Endothelial cell (in vitro differentiated cells): Measurements from ENCODE around the gene ATRNL1. TPM values are rescaled to one million over a fixed set of nuclear protein-coding genes. Genes with fewer than 3 reads are reported as not detected.

ENCODE experiments used
- DNase-seq: peaks from one replicate; pipeline ENCODE4 v3.0.0; 2021; ENCODE audit warnings: low spot score
- H3K27ac Mint-ChIP-seq: one replicate; pipeline ENCODE4 v1.8.0; 2021; ENCODE audit warnings: mixed read lengths, inconsistent platforms; ENCODE audit not compliant: unreplicated experiment
- H3K27me3 Mint-ChIP-seq: one replicate; pipeline ENCODE4 v1.8.0; 2021; ENCODE audit warnings: mild to moderate bottlenecking, moderate library complexity, mixed read lengths, inconsistent platforms; ENCODE audit not compliant: unreplicated experiment
- H3K36me3 Mint-ChIP-seq: one replicate; pipeline ENCODE4 v1.8.0; 2021; ENCODE audit warnings: mild to moderate bottlenecking, low read depth, mixed read lengths, inconsistent platforms; ENCODE audit not compliant: unreplicated experiment
- H3K4me1 Mint-ChIP-seq: one replicate; pipeline ENCODE4 v1.8.0; 2021; ENCODE audit warnings: mild to moderate bottlenecking, mixed read lengths, inconsistent platforms; ENCODE audit not compliant: unreplicated experiment
- H3K4me3 Mint-ChIP-seq: one replicate; pipeline ENCODE4 v1.8.0; 2021; ENCODE audit warnings: mild to moderate bottlenecking, mixed read lengths, inconsistent platforms; ENCODE audit not compliant: unreplicated experiment
- H3K9me3 Mint-ChIP-seq: one replicate; pipeline ENCODE4 v1.8.0; 2021; ENCODE audit warnings: mixed read lengths, inconsistent platforms; ENCODE audit not compliant: unreplicated experiment
- total RNA-seq: library from RNA; stranded (reverse); fragmentation: NEBNext Ultra II Directional; extraction: Animal tissue kit (Norgen Biotek cat#: 25700); gene quantifications from one replicate; pipeline ENCODE4 v1.2.1, GENCODE V29; 2021; ENCODE audit not compliant: unreplicated experiment
- TF ChIP-seq, protein P1 (sequence below): fragments of 200-600 bp; sonication (generic); IDR thresholded peaks from one replicate; pipeline ENCODE4 v1.5.0; 2021; ENCODE audit warnings: antibody characterized with exemption; ENCODE audit not compliant: unreplicated experiment

ATRNL1 gene
- total RNA-seq, 1 donor from 2014 or later: 32.5 TPM

- no peaks in the 10 kb centered on the region for H3K27me3 Mint-ChIP-seq
- TF ChIP-seq, protein P1, sequence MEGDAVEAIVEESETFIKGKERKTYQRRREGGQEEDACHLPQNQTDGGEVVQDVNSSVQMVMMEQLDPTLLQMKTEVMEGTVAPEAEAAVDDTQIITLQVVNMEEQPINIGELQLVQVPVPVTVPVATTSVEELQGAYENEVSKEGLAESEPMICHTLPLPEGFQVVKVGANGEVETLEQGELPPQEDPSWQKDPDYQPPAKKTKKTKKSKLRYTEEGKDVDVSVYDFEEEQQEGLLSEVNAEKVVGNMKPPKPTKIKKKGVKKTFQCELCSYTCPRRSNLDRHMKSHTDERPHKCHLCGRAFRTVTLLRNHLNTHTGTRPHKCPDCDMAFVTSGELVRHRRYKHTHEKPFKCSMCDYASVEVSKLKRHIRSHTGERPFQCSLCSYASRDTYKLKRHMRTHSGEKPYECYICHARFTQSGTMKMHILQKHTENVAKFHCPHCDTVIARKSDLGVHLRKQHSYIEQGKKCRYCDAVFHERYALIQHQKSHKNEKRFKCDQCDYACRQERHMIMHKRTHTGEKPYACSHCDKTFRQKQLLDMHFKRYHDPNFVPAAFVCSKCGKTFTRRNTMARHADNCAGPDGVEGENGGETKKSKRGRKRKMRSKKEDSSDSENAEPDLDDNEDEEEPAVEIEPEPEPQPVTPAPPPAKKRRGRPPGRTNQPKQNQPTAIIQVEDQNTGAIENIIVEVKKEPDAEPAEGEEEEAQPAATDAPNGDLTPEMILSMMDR: no peak
Measured at GRCh38 chr10:115831016-115831415, 737.9 kb downstream of the ATRNL1 start.

DNA sequence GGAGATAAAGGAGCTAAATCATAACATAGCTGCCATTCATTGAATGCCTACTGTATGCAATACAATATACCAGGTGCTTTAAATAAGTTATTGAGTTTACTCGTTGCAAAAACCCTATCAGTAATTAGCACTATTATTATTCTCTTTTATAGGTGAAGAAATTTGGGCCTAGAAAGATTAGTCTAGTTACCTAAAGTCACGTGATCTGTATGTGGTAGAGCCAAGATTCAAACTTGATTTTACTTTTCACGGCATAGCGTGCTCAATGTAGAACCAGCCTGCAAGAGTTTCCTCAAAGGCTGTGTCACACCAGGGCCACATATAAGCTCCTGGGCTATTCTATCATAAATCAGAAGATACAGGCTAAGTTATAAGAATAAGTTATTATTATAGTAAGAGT is 740.0 kb downstream of the ATRNL1 start:
- TF ChIP-seq, protein P1: no peak
- no peak for DNase-seq
- Mint-ChIP-seq H3K27ac (no peak overlapping the region), H3K36me3 (no peaks in the 10 kb centered on the region), H3K27me3 (no peaks in the 10 kb centered on the region), H3K4me1 (no peaks in the 10 kb centered on the region), H3K9me3 (no peaks in the 10 kb centered on the region), H3K4me3 (no peak overlapping the region)

More at GRCh38 chr10:115831016-115831415, 737.9 kb downstream of the ATRNL1 start:
- H3K27ac Mint-ChIP-seq: no peak overlapping the region
- H3K36me3 Mint-ChIP-seq: no peaks in the 10 kb centered on the region
- no peaks in the 10 kb centered on the region for H3K9me3 Mint-ChIP-seq
- no peak for DNase-seq
- no peaks in the 10 kb centered on the region for H3K4me1 Mint-ChIP-seq
- no peak overlapping the region for H3K4me3 Mint-ChIP-seq

GRCh38 chr10:115844591-115844990 is 751.4 kb downstream of the ATRNL1 start:
- no peak overlapping the region for H3K4me3 Mint-ChIP-seq
- H3K9me3 Mint-ChIP-seq: no peaks in the 10 kb centered on the region
- no peak for DNase-seq
- no peaks in the 10 kb centered on the region for H3K27me3 Mint-ChIP-seq
- H3K4me1 Mint-ChIP-seq: no peaks in the 10 kb centered on the region
- no peaks in the 10 kb centered on the region for H3K36me3 Mint-ChIP-seq
- H3K27ac Mint-ChIP-seq: no peak overlapping the region
- TF ChIP-seq, protein P1: no peak

GRCh38 chr10:115845921-115846320 is 752.8 kb downstream of the ATRNL1 start:
- no peaks in the 10 kb centered on the region for H3K27me3 Mint-ChIP-seq
- no peaks in the 10 kb centered on the region for H3K4me1 Mint-ChIP-seq
- no peak overlapping the region for H3K27ac Mint-ChIP-seq
- no peaks in the 10 kb centered on the region for H3K9me3 Mint-ChIP-seq
- no peak overlapping the region for H3K4me3 Mint-ChIP-seq
- TF ChIP-seq, protein P1: no peak
- DNase-seq: no peak
- H3K36me3 Mint-ChIP-seq: no peaks in the 10 kb centered on the region

DNA sequence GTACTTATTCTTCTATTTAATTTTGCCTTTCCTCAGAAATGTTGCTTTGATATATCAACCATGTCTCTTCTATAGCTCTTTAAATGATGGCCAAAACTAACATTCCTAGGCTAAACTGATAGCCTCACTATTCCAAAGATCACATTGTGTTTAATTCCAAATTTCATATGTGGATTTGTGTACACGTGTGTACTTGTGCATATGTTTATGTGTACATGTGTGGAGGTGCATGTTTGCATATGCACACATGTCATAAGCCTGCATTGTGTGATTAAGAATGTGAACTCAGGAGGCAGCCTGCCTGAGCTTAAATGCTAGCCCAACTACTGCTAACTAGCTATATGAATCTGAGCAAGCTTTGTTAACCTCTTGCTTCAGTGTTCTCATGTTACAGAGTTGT is 753.4 kb downstream of the ATRNL1 start:
- H3K4me3 Mint-ChIP-seq: no peak overlapping the region
- no peaks in the 10 kb centered on the region for H3K27me3 Mint-ChIP-seq
- DNase-seq: no peak
- no peak overlapping the region for H3K27ac Mint-ChIP-seq
- TF ChIP-seq, protein P1: no peak
- H3K36me3 Mint-ChIP-seq: no peaks in the 10 kb centered on the region
- no peaks in the 10 kb centered on the region for H3K4me1 Mint-ChIP-seq
- no peaks in the 10 kb centered on the region for H3K9me3 Mint-ChIP-seq
